CD4-positive, alpha-beta T cell treated with Interleukin-4 for 1 hour (primary cell): ENCODE measurements around the gene SPAG4.

ENCODE experiments used
- DNase-seq, 2 donors: peaks; one replicate each; pipeline ENCODE4 v3.0.0-alpha.2; 2020 to 2022

SPAG4 gene

GRCh38 chr20:35600176-35600992 lies 15.2 kb upstream of the SPAG4 start:
- DNase-seq, result no peak

- peak; percentile 80 to 83 for DNase-seq
These were observed 14.3 kb upstream of the SPAG4 start for GRCh38 chr20:35600993-35601973.

GRCh38 chr20:35601990-35602389 lies 13.6 kb upstream of the SPAG4 start:
- no peak for DNase-seq

GRCh38 chr20:35602851-35603495 lies 12.7 kb upstream of the SPAG4 start:
- no peak for DNase-seq

- DNase-seq, result no peak
These were observed 11.8 kb upstream of the SPAG4 start for GRCh38 chr20:35603695-35604448.

- peak; percentile 26 for DNase-seq
These were observed 11.2 kb upstream of the SPAG4 start for GRCh38 chr20:35604449-35604747.

GRCh38 chr20:35606127-35606526 lies 9.5 kb upstream of the SPAG4 start:
- no peak for DNase-seq

- DNase-seq, result no peak
These were observed 8.5 kb upstream of the SPAG4 start for GRCh38 chr20:35607003-35607735.

- no peak for DNase-seq
These were observed 4.7 kb upstream of the SPAG4 start for GRCh38 chr20:35610833-35611427.

GRCh38 chr20:35611482-35611881 lies 4.1 kb upstream of the SPAG4 start:
- no peak for DNase-seq

GRCh38 chr20:35616465-35617396 lies 1.1 kb downstream of the SPAG4 start:
- peak; percentile 56 to 60 for DNase-seq

- DNase-seq, result peak; percentile 35 to 48
These were observed 2.0 kb downstream of the SPAG4 start for GRCh38 chr20:35617397-35618262.

- DNase-seq, result peak in 1 of 2 donors; percentile 22
These were observed 2.9 kb downstream of the SPAG4 start for GRCh38 chr20:35618263-35619131.

GRCh38 chr20:35619196-35620095 lies 3.8 kb downstream of the SPAG4 start:
- peak; percentile 74 to 78 for DNase-seq

- no peak for DNase-seq
These were observed 5.4 kb downstream of the SPAG4 start for GRCh38 chr20:35620818-35621559.

- no peak for DNase-seq
These were observed 5.9 kb downstream of the SPAG4 start for GRCh38 chr20:35621560-35621946.
